Neural progenitor cell (in vitro differentiated cells): ENCODE measurements around the gene SMG7. TPM values are rescaled to one million over a fixed set of nuclear protein-coding genes. Genes with fewer than 3 reads are reported as not detected.
A peak's percentile ranks its signal among the peaks of the same experiment; 100 is the strongest.

Experiments used
- DNase-seq: peaks from one replicate; pipeline ENCODE4 v3.0.0-alpha.2; 2016; ENCODE audit warnings: low spot score
- H2AFZ ChIP-seq: fragments of 200-600 bp; sonication (generic); replicated peaks from 2 replicates; pipeline ENCODE4 v1.6.1; 2016; ENCODE audit warnings: antibody characterized with exemption
- H3F3A ChIP-seq: fragments of 200-600 bp; sonication (generic); 2 replicates; pipeline ENCODE4 v1.6.1; 2016; ENCODE audit warnings: antibody characterized with exemption, low read depth
- H3K27ac ChIP-seq: fragments of 200-600 bp; sonication (generic); 2 replicates; pipeline ENCODE4 v1.5.1; 2016; ENCODE audit warnings: mild to moderate bottlenecking
- H3K27me3 ChIP-seq: fragments of 200-600 bp; sonication (generic); 2 replicates; pipeline ENCODE4 v1.6.1; 2016; ENCODE audit warnings: mild to moderate bottlenecking, moderate library complexity
- H3K36me3 ChIP-seq: fragments of 200-600 bp; sonication (generic); 2 replicates; pipeline ENCODE4 v1.5.1; 2016
- H3K4me1 ChIP-seq: fragments of 200-600 bp; sonication (generic); 2 replicates; pipeline ENCODE4 v1.6.1; 2016; ENCODE audit warnings: mixed run types
- H3K4me2 ChIP-seq: fragments of 200-600 bp; sonication (generic); 2 replicates; pipeline ENCODE4 v1.6.1; 2016
- H3K4me3 ChIP-seq: fragments of 200-600 bp; sonication (generic); 2 replicates; pipeline ENCODE4 v1.5.1; 2016
- H3K79me2 ChIP-seq: fragments of 200-600 bp; sonication (generic); 2 replicates; pipeline ENCODE4 v1.6.1; 2016; ENCODE audit warnings: low read depth
- H3K9ac ChIP-seq: fragments of 200-600 bp; sonication (generic); 2 replicates; pipeline ENCODE4 v1.6.1; 2016
- H3K9me3 ChIP-seq: fragments of 200-600 bp; sonication (generic); 2 replicates; pipeline ENCODE4 v1.5.1; 2016; ENCODE audit warnings: low read depth
- H4K20me1 ChIP-seq: fragments of 200-600 bp; sonication (generic); 2 replicates; pipeline ENCODE4 v1.6.1; 2016; ENCODE audit warnings: low read depth
- H3K27ac Mint-ChIP-seq: 3 replicates; pipeline ENCODE4 v1.8.0; 2021; ENCODE audit warnings: mixed read lengths
- H3K27me3 Mint-ChIP-seq: 2 replicates; pipeline ENCODE4 v1.8.0; 2022; ENCODE audit warnings: low read depth, mild to moderate bottlenecking, inconsistent platforms, moderate library complexity, mixed read lengths; ENCODE audit not compliant: insufficient read depth
- H3K36me3 Mint-ChIP-seq: 3 replicates; pipeline ENCODE4 v1.8.0; 2021; ENCODE audit warnings: mixed read lengths
- H3K4me1 Mint-ChIP-seq: 3 replicates; pipeline ENCODE4 v1.8.0; 2021; ENCODE audit warnings: mixed read lengths
- H3K4me3 Mint-ChIP-seq: 3 replicates; pipeline ENCODE4 v1.8.0; 2021; ENCODE audit warnings: mild to moderate bottlenecking, moderate library complexity, mixed read lengths
- H3K9me3 Mint-ChIP-seq: 3 replicates; pipeline ENCODE4 v1.8.0; 2020; ENCODE audit warnings: mixed read lengths
- EZH2 ChIP-seq: fragments of 200-600 bp; sonication (generic); IDR thresholded peaks from 2 replicates; pipeline ENCODE4 v1.6.1; 2017; ENCODE audit warnings: antibody characterized with exemption, mild to moderate bottlenecking, moderate library complexity
- EZH2phosphoT487 ChIP-seq: fragments of 200-600 bp; sonication (generic); IDR thresholded peaks from 2 replicates; pipeline ENCODE4 v1.6.1; 2017; ENCODE audit warnings: antibody characterized with exemption
- total RNA-seq: library from RNA; depleted of rRNA; stranded (reverse); fragments of >200 nt; gene quantifications from 2 replicates; pipeline ENCODE4 v1.2.3, GENCODE V29; 2015; ENCODE audit warnings: low replicate concordance
- TF ChIP-seq, protein P1 (sequence below): fragments of 200-600 bp; sonication (generic); IDR thresholded peaks from 2 replicates; pipeline ENCODE4 v1.5.1; 2017; ENCODE audit warnings: antibody characterized with exemption, mild to moderate bottlenecking

Gene SMG7
- total RNA-seq, 1 donor from 2014 or later: 33.5 TPM

DNA sequence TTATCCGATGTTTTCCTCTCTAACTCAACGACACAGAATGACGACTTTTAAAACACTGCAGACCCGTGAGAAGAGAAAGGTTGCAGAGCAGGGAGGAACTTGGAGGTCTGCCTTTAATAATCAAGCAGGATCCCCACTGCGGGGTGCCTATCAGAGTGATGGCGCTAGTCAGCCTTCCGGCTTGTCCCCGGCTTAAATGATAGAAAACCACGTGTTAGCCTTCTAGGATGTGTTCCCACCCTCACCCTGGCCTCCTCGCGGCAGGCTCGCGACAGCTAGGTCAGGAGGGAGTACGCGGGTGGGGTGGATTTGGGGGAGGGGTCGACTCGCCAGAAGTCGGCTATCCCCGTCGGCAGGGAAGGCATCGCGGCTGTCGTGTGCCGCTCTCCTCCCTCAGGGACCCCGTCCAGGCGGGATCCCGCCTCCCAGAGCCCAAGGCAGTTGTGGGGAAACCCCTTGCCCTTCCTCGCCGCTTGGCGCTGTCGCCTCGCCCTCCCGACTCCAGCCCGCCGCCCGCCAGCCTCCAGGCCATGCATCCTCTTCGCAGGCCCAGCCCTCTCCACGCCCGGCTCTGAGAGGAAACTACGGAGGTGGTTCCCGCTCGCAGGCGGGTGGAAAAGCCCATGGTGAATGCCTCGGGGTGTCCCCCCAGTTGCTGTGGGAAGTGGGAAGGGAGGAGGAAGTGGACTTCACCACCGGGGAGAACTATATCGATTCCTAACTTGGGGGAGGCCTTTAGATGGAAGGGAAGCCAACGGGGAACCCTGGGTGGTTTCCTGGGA, 1.1 kb upstream of the SMG7 start:
- Histone ChIP-seq H3F3A (peaks cover 20% of the 10 kb centered on the region), H2AFZ (peak overlapping the region; percentile 92), H3K36me3 (no peaks in the 10 kb centered on the region), H3K4me3 (peak overlapping the region; percentile 95), H3K27me3 (no peaks in the 10 kb centered on the region), H3K4me2 (peak overlapping the region; percentile 81), H3K27ac (peak overlapping the region; percentile 99), H3K79me2 (peaks cover 39% of the 10 kb centered on the region), H4K20me1 (peaks cover 32% of the 10 kb centered on the region), H3K4me1 (peaks cover 18% of the 10 kb centered on the region), H3K9me3 (no peaks in the 10 kb centered on the region), H3K9ac (peak overlapping the region; percentile 29)
- H3K27me3 Mint-ChIP-seq: peaks cover 4% of the 10 kb centered on the region
- TF ChIP-seq, protein P1, sequence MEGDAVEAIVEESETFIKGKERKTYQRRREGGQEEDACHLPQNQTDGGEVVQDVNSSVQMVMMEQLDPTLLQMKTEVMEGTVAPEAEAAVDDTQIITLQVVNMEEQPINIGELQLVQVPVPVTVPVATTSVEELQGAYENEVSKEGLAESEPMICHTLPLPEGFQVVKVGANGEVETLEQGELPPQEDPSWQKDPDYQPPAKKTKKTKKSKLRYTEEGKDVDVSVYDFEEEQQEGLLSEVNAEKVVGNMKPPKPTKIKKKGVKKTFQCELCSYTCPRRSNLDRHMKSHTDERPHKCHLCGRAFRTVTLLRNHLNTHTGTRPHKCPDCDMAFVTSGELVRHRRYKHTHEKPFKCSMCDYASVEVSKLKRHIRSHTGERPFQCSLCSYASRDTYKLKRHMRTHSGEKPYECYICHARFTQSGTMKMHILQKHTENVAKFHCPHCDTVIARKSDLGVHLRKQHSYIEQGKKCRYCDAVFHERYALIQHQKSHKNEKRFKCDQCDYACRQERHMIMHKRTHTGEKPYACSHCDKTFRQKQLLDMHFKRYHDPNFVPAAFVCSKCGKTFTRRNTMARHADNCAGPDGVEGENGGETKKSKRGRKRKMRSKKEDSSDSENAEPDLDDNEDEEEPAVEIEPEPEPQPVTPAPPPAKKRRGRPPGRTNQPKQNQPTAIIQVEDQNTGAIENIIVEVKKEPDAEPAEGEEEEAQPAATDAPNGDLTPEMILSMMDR: peak; percentile 21
- TF ChIP-seq EZH2phosphoT487 (no peak), EZH2 (peak; percentile 39)
- no peaks in the 10 kb centered on the region for H3K9me3 Mint-ChIP-seq
- peaks cover 2% of the 10 kb centered on the region for H3K36me3 Mint-ChIP-seq
- H3K27ac Mint-ChIP-seq: peak overlapping the region; percentile 100
- peaks cover 29% of the 10 kb centered on the region for H3K4me1 Mint-ChIP-seq
- peak overlapping the region; percentile 92 for H3K4me3 Mint-ChIP-seq
- peak; percentile 85 for DNase-seq

DNA sequence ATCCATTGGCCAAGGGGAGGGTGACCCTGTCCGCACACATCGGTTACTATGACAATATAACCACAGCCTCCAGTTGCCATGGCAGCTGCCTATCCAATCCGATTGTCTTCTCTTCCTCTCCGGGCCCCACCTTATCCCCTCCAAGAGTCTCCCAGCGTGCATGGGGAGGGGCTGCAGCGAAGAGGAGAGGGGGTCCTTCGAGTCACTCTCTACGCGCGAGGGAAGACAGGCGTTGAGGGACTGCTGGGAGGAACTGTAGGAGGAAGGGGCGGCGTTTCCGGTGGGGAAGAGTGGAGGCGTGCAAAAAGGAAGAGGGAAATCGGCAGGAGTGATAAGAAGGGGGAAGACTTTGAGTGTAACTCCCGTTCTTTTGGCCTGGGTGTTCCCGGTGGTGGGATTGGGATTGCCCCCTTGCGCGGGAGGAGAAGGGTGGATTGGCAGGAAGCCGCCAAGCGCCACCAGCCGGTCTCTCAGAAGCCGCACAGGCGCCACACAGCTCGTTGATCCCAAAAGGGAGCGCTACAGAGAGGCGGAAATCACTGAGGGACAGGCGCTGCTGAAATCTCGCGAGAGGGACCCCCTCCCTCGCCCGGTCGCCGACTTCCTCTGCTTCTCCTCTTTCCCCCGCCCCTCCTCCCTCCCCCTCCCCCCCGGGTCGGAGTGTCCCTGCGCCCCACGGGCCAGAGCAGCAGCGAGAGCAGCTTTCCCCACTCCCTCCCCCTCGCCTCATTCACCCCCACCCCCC, 384 bp upstream of the SMG7 start:
- H3K27me3 Mint-ChIP-seq: peaks cover 4% of the 10 kb centered on the region
- H3K27me3 ChIP-seq: no peaks in the 10 kb centered on the region
- peak overlapping the region; percentile 92 for H3K4me3 Mint-ChIP-seq
- H3K4me1 ChIP-seq: peaks cover 18% of the 10 kb centered on the region
- peaks cover 46% of the 10 kb centered on the region for H3K79me2 ChIP-seq
- peak overlapping the region; percentile 81 for H3K4me2 ChIP-seq
- H3K4me1 Mint-ChIP-seq: peaks cover 29% of the 10 kb centered on the region
- H3K4me3 ChIP-seq: peak overlapping the region; percentile 95
- no peaks in the 10 kb centered on the region for H3K36me3 ChIP-seq
- H3K9me3 Mint-ChIP-seq: no peaks in the 10 kb centered on the region
- H3K27ac Mint-ChIP-seq: peak overlapping the region; percentile 100
- peak overlapping the region; percentile 99 for H3K27ac ChIP-seq
- H3K9me3 ChIP-seq: no peaks in the 10 kb centered on the region
- peaks cover 2% of the 10 kb centered on the region for H3K36me3 Mint-ChIP-seq
- DNase-seq: peak; percentile 98
- H3K9ac ChIP-seq: peak overlapping the region; percentile 95
- H3F3A ChIP-seq: peaks cover 24% of the 10 kb centered on the region
- peak overlapping the region; percentile 94 for H2AFZ ChIP-seq
- TF ChIP-seq, protein P1: peak; percentile 12
- TF ChIP-seq EZH2phosphoT487: no peak
- peaks cover 35% of the 10 kb centered on the region for H4K20me1 ChIP-seq

DNA sequence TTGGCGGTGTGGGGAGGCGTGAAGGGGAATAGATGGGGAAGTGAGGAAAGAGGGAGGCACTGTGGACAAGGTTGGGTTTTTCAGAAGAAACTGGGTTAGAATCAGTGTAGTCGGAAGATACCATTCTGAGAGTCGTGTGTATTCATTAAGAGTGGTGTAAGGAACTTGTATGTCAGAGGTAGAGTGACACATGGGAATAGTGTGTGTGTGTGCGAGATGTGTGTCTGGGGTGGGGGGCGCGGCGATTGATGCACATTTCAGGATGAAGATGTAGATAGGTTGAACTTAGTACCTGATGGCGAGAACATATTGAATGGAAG, 878 bp downstream of the SMG7 start:
- DNase-seq: no peak
- H3F3A ChIP-seq: peaks cover 28% of the 10 kb centered on the region
- peaks cover 19% of the 10 kb centered on the region for H3K4me1 ChIP-seq
- H3K4me3 Mint-ChIP-seq: peak overlapping the region; percentile 92
- H4K20me1 ChIP-seq: peaks cover 42% of the 10 kb centered on the region
- peak overlapping the region; percentile 67 for H3K27ac Mint-ChIP-seq
- no peak overlapping the region for H2AFZ ChIP-seq
- peaks cover 59% of the 10 kb centered on the region for H3K79me2 ChIP-seq
- TF ChIP-seq, protein P1: no peak
- no peaks in the 10 kb centered on the region for H3K36me3 ChIP-seq
- H3K9ac ChIP-seq: peak overlapping the region; percentile 95
- peaks cover 4% of the 10 kb centered on the region for H3K27me3 Mint-ChIP-seq
- H3K27me3 ChIP-seq: no peaks in the 10 kb centered on the region
- peak overlapping the region; percentile 81 for H3K4me2 ChIP-seq
- peak overlapping the region; percentile 95 for H3K4me3 ChIP-seq
- H3K4me1 Mint-ChIP-seq: peaks cover 26% of the 10 kb centered on the region
- no peaks in the 10 kb centered on the region for H3K9me3 ChIP-seq
- peaks cover 2% of the 10 kb centered on the region for H3K36me3 Mint-ChIP-seq
- no peaks in the 10 kb centered on the region for H3K9me3 Mint-ChIP-seq
- H3K27ac ChIP-seq: no peak overlapping the region
